Ishikawa (cell line): ENCODE data around the gene APOOL.

Source experiments
- MAX ChIP-seq: IDR thresholded peaks from 2 replicates; pipeline ENCODE4 v1.6.1; 2012
- TF ChIP-seq, protein P1 (sequence below): IDR thresholded peaks from 2 replicates; pipeline ENCODE4 v1.6.1; 2012; ENCODE audit warnings: low read depth, mild to moderate bottlenecking

- no peak for TF ChIP-seq MAX
- TF ChIP-seq, protein P1, sequence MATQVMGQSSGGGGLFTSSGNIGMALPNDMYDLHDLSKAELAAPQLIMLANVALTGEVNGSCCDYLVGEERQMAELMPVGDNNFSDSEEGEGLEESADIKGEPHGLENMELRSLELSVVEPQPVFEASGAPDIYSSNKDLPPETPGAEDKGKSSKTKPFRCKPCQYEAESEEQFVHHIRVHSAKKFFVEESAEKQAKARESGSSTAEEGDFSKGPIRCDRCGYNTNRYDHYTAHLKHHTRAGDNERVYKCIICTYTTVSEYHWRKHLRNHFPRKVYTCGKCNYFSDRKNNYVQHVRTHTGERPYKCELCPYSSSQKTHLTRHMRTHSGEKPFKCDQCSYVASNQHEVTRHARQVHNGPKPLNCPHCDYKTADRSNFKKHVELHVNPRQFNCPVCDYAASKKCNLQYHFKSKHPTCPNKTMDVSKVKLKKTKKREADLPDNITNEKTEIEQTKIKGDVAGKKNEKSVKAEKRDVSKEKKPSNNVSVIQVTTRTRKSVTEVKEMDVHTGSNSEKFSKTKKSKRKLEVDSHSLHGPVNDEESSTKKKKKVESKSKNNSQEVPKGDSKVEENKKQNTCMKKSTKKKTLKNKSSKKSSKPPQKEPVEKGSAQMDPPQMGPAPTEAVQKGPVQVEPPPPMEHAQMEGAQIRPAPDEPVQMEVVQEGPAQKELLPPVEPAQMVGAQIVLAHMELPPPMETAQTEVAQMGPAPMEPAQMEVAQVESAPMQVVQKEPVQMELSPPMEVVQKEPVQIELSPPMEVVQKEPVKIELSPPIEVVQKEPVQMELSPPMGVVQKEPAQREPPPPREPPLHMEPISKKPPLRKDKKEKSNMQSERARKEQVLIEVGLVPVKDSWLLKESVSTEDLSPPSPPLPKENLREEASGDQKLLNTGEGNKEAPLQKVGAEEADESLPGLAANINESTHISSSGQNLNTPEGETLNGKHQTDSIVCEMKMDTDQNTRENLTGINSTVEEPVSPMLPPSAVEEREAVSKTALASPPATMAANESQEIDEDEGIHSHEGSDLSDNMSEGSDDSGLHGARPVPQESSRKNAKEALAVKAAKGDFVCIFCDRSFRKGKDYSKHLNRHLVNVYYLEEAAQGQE = no peak
Observed at GRCh38 chrX:85003655-85004244, at the start of gene APOOL.
